Measurements from ENCODE around the gene NPHP4. TPM values are rescaled to one million over a fixed set of nuclear protein-coding genes. Genes with fewer than 3 reads are reported as not detected.

Gene NPHP4
- total RNA-seq, 1 donor = 8.0 TPM

DNA sequence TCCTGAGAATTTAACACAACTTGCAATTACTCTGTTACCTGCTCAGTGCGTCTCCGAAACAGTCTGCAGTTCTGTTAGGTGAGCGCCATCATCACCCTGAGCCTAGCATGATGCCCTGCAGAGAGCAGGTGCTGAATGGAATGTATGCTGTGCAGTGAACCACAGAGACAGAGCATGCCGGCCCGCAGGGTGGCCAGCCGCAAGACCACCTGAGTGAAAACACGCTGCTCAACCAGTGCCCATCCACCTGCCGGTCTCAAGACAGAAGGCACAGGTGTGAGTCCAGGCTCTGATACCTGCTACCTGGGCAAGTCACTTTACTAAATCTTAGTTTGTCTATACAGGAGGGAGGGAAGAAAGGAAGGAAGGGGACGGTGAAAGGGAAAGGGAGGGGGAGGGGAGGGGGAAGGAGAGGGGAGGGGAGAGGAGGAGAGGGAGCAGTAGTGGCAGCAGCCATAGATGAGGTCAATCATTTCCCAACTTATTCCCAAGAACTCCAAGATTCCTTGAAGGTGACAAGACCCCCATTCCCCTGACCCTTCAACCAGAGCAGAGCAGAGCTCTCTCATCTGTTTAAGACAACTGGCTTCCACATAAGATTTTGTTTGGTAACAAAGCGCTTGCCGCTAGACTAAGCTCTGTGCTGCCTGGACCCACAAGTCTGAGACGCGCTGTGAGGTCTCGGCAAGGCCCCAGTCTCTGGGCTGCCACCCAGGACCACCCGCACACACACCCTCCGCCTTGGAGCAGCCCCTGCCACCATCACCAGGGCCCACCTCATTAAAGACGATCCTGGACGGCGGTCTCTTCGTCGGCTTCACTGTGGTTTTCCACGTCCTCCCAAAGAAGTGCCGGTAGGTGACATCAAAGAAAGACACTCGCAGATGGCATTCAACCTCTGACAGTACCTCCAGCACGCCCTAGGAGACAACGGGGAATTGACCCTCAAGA is 14.5 kb downstream of the NPHP4 start:
- no peaks in the 10 kb centered on the region for H3K79me2 ChIP-seq (ENCODE audit: insufficient read depth, low read length)
- H3K4me1 ChIP-seq (ENCODE audit: insufficient read depth, low read length) = no peaks in the 10 kb centered on the region
- no peaks in the 10 kb centered on the region for H3K9me3 ChIP-seq (ENCODE audit: low read depth, low read length)
- TF ChIP-seq, protein P1, sequence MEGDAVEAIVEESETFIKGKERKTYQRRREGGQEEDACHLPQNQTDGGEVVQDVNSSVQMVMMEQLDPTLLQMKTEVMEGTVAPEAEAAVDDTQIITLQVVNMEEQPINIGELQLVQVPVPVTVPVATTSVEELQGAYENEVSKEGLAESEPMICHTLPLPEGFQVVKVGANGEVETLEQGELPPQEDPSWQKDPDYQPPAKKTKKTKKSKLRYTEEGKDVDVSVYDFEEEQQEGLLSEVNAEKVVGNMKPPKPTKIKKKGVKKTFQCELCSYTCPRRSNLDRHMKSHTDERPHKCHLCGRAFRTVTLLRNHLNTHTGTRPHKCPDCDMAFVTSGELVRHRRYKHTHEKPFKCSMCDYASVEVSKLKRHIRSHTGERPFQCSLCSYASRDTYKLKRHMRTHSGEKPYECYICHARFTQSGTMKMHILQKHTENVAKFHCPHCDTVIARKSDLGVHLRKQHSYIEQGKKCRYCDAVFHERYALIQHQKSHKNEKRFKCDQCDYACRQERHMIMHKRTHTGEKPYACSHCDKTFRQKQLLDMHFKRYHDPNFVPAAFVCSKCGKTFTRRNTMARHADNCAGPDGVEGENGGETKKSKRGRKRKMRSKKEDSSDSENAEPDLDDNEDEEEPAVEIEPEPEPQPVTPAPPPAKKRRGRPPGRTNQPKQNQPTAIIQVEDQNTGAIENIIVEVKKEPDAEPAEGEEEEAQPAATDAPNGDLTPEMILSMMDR (IDR thresholded peaks at IDR 0.05; ENCODE audit: extremely low read depth, low read depth, low read length) = no peak
- no peak overlapping the region for H3K4me2 ChIP-seq (ENCODE audit: insufficient read depth, low read length)
- H2AFZ ChIP-seq (ENCODE audit: low read length) = no peak overlapping the region
- no peaks in the 10 kb centered on the region for H3K27me3 ChIP-seq (ENCODE audit: insufficient read depth, low read length)
- no peaks in the 10 kb centered on the region for H3K36me3 ChIP-seq (ENCODE audit: insufficient read depth, low read length)
- H3K4me3 ChIP-seq (ENCODE audit: insufficient read depth, low read length) = no peak overlapping the region
- H4K20me1 ChIP-seq (ENCODE audit: insufficient read depth, low read length) = peaks cover 14% of the 10 kb centered on the region
- no peak overlapping the region for H3K27ac ChIP-seq (ENCODE audit: low read depth, low read length)
- DNase-seq (ENCODE audit: insufficient read length, low spot score, missing footprints) = peak; percentile 43

DNA sequence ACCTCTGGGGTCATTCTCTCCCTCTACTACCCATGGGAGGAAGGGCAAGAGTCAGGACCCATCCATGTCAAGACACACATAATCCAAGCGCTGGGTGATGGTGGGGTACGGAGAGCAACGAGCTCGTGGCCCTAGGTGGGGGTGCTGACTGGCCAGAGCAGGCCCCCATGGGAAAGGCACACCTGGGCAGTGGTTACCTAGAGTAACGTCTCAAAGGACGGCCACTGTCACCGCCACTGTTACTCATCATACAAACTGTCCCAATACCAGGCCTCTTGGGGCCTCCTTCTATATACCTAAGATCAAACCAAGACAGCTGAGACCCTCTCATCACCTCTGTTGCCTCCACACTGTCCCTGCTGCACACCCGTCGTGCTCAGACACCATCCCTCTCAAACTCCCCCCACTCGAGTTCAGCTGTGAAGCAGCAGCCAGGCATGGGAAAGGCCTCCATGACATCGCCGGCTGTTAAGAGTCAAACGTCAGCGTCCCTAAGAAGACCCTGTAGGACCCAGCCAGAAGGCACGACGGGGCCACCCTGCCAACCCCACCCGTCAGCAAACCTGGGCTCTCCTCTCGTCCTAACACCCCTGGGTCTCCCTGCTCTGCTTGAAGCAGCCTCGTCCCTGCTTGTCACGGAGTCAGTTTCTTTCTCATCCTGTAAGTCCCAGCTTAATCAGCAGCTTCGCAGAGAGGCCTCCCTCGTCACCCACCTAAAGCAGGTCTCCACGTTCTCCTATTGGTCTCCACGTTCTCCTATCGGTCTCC is 15.3 kb downstream of the NPHP4 start:
- H3K27ac ChIP-seq (ENCODE audit: low read depth, low read length) = no peak overlapping the region
- H4K20me1 ChIP-seq (ENCODE audit: insufficient read depth, low read length) = peaks cover 14% of the 10 kb centered on the region
- no peak overlapping the region for H2AFZ ChIP-seq (ENCODE audit: low read length)
- peak; percentile 71 for DNase-seq (ENCODE audit: insufficient read length, low spot score, missing footprints)
- no peaks in the 10 kb centered on the region for H3K36me3 ChIP-seq (ENCODE audit: insufficient read depth, low read length)
- no peaks in the 10 kb centered on the region for H3K79me2 ChIP-seq (ENCODE audit: insufficient read depth, low read length)
- H3K4me3 ChIP-seq (ENCODE audit: insufficient read depth, low read length) = no peak overlapping the region
- no peak overlapping the region for H3K4me2 ChIP-seq (ENCODE audit: insufficient read depth, low read length)
- no peaks in the 10 kb centered on the region for H3K4me1 ChIP-seq (ENCODE audit: insufficient read depth, low read length)
- no peaks in the 10 kb centered on the region for H3K9me3 ChIP-seq (ENCODE audit: low read depth, low read length)
- no peaks in the 10 kb centered on the region for H3K27me3 ChIP-seq (ENCODE audit: insufficient read depth, low read length)
- TF ChIP-seq, protein P1 (IDR thresholded peaks at IDR 0.05; ENCODE audit: extremely low read depth, low read depth, low read length) = no peak

DNA sequence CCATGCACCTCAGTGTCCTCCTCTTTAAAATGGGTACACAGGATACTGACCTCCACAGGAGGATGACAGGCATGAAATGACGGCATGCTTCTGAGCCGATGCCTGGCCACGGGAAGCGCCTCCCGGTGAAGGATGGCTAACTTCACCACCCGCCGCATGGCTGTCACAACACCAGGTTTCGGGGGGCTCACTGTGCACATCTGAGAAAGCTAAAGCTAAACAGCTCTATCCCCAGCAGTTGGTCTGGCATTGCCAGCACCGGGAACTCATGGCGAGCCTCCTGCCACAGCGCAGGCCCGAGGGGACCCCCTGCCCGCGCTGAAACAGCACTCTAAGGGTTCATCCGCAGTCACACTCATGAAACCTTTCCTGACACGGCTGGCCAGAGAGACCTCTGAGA is 16.0 kb downstream of the NPHP4 start:
- no peak overlapping the region for H3K4me2 ChIP-seq (ENCODE audit: insufficient read depth, low read length)
- no peak overlapping the region for H3K4me3 ChIP-seq (ENCODE audit: insufficient read depth, low read length)
- H4K20me1 ChIP-seq (ENCODE audit: insufficient read depth, low read length) = peaks cover 14% of the 10 kb centered on the region
- TF ChIP-seq, protein P1 (IDR thresholded peaks at IDR 0.05; ENCODE audit: extremely low read depth, low read depth, low read length) = no peak
- no peaks in the 10 kb centered on the region for H3K9me3 ChIP-seq (ENCODE audit: low read depth, low read length)
- DNase-seq (ENCODE audit: insufficient read length, low spot score, missing footprints) = peak; percentile 39
- H3K27ac ChIP-seq (ENCODE audit: low read depth, low read length) = no peak overlapping the region
- no peaks in the 10 kb centered on the region for H3K36me3 ChIP-seq (ENCODE audit: insufficient read depth, low read length)
- H3K27me3 ChIP-seq (ENCODE audit: insufficient read depth, low read length) = no peaks in the 10 kb centered on the region
- no peaks in the 10 kb centered on the region for H3K4me1 ChIP-seq (ENCODE audit: insufficient read depth, low read length)
- H3K79me2 ChIP-seq (ENCODE audit: insufficient read depth, low read length) = no peaks in the 10 kb centered on the region
- H2AFZ ChIP-seq (ENCODE audit: low read length) = no peak overlapping the region
